Measurements from ENCODE around the gene TMEM123.

DNA sequence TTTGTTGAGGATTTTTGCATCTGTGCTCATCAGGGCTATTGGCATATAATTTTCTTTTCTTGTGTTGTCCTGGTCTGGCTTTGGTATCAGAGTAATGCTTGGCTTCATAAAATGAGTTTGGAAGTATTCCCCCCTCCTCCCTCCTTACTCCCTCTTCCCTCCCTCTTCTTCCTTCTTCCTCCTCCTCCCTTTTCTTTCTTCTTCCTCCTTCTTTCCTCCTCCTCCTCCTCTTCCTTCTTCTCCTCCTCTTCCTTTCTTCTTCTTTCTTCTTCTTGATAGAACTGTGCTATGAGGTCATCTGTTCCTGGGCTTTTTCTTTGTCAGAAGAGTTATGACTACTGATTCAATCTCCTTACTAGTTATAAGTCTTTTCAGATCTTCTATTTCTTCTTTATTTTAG is 95.4 kb downstream of the TMEM123 start:
- TF ChIP-seq, protein P1, sequence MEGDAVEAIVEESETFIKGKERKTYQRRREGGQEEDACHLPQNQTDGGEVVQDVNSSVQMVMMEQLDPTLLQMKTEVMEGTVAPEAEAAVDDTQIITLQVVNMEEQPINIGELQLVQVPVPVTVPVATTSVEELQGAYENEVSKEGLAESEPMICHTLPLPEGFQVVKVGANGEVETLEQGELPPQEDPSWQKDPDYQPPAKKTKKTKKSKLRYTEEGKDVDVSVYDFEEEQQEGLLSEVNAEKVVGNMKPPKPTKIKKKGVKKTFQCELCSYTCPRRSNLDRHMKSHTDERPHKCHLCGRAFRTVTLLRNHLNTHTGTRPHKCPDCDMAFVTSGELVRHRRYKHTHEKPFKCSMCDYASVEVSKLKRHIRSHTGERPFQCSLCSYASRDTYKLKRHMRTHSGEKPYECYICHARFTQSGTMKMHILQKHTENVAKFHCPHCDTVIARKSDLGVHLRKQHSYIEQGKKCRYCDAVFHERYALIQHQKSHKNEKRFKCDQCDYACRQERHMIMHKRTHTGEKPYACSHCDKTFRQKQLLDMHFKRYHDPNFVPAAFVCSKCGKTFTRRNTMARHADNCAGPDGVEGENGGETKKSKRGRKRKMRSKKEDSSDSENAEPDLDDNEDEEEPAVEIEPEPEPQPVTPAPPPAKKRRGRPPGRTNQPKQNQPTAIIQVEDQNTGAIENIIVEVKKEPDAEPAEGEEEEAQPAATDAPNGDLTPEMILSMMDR (conservative IDR thresholded peaks at IDR 0.05; ENCODE audit: low read depth, low read length), result no peak
- TF ChIP-seq EZH2 (IDR thresholded peaks at IDR 0.05; ENCODE audit: borderline replicate concordance, low read depth, low read length, poor library complexity, severe bottlenecking), result no peak

All from A673 (cell line).